Non-pigmented ciliary epithelial cell (primary cell): ENCODE measurements around the gene CRB2.

Source experiments
- DNase-seq: peaks from one replicate; pipeline ENCODE4 v3.0.0-alpha.2; 2010; ENCODE audit warnings: low read depth

CRB2 gene

GRCh38 chr9:123421801-123422455 lies 65.9 kb downstream of the CRB2 start:
- DNase-seq, result no peak

GRCh38 chr9:123422635-123423310 lies 66.8 kb downstream of the CRB2 start:
- no peak for DNase-seq

GRCh38 chr9:123423311-123423640 lies 67.3 kb downstream of the CRB2 start:
- no peak for DNase-seq

GRCh38 chr9:123424131-123424530 lies 68.1 kb downstream of the CRB2 start:
- no peak for DNase-seq

GRCh38 chr9:123424552-123425225 lies 68.7 kb downstream of the CRB2 start:
- DNase-seq, result no peak

- DNase-seq, result no peak
Observed at GRCh38 chr9:123425261-123425821, 69.3 kb downstream of the CRB2 start.

GRCh38 chr9:123425836-123426365 lies 69.9 kb downstream of the CRB2 start:
- no peak for DNase-seq

GRCh38 chr9:123426406-123426805 lies 70.4 kb downstream of the CRB2 start:
- DNase-seq, result no peak
